Transverse colon (tissue), 4 donors: ENCODE data around the gene SUOX. TPM values are rescaled to one million over a fixed set of nuclear protein-coding genes. Genes with fewer than 3 reads are reported as not detected.
A peak's percentile ranks its signal among the peaks of the same experiment; 100 is the strongest.
"Not testable (repeated sequence)": the region's sequence is repeated elsewhere in the genome, so short reads cannot be mapped to it uniquely, and the experiment has no call there.

Experiments
- DNase-seq: peaks from one replicate; pipeline ENCODE4 v3.0.0-alpha.2; 2019
- H3K27ac ChIP-seq, 4 donors: fragments of 200-600 bp; sonication (generic); 2 replicates each; pipeline ENCODE4 v1.5.1; 2016 to 2018; ENCODE audit warnings: inconsistent platforms in 4 of 4
- H3K27me3 ChIP-seq: fragments of 200-600 bp; sonication (generic); 2 replicates; pipeline ENCODE4 v1.5.1; 2017; ENCODE audit warnings: inconsistent platforms
- H3K36me3 ChIP-seq, 4 donors: fragments of 200-600 bp; sonication (generic); 2 replicates each; pipeline ENCODE4 v1.5.1; 2017 to 2019; ENCODE audit warnings: inconsistent platforms in 4 of 4
- H3K4me1 ChIP-seq, 4 donors: fragments of 200-600 bp; sonication (generic); 2 replicates each; pipeline ENCODE4 v1.5.1; 2017 to 2020; ENCODE audit warnings: inconsistent platforms in 4 of 4
- H3K4me3 ChIP-seq, 4 donors: fragments of 200-600 bp; sonication (generic); 1 replicate in 1 of 4; 2 replicates in 3 of 4; pipeline versions ENCODE4 v1.5.1 to v1.6.1; 2017 to 2019; ENCODE audit warnings: inconsistent platforms in 4 of 4
- H3K9me3 ChIP-seq, 2 donors: fragments of 200-600 bp; sonication (generic); 2 replicates each; pipeline ENCODE4 v1.5.1; 2017 to 2019; ENCODE audit warnings: inconsistent platforms in 2 of 2
- CTCF ChIP-seq, 5 experiments: fragments of 200-600 bp in 3 of 5; fragments of 450-650 bp in 2 of 5; sonication (generic) in 3 of 5; IDR thresholded peaks; 1 replicate in 2 of 5; 2 replicates in 3 of 5; pipeline ENCODE4 v1.5.1; 2016 to 2017; ENCODE audit warnings: antibody characterized with exemption in 5 of 5, inconsistent platforms in 3 of 5, mild to moderate bottlenecking in 2 of 5, moderate library complexity in 1 of 5
- EP300 ChIP-seq: sonication (generic); formaldehyde crosslinking; IDR thresholded peaks from one replicate; pipeline ENCODE4 v1.6.1; 2017; ENCODE audit warnings: antibody characterized with exemption, low read depth
- POLR2A ChIP-seq: fragments of 450-650 bp; IDR thresholded peaks from one replicate; pipeline ENCODE4 v1.6.1; 2016; ENCODE audit warnings: antibody characterized with exemption, mild to moderate bottlenecking, moderate library complexity
- POLR2AphosphoS5 ChIP-seq, 3 donors: sonication (generic); formaldehyde crosslinking; IDR thresholded peaks; one replicate each; pipeline ENCODE4 v1.6.1; 2016; ENCODE audit warnings: antibody characterized with exemption in 3 of 3
- WGBS, 2 donors: methylation state at CpG; one replicate each; pipeline ENCODE4 v1.1.5; 2018; ENCODE audit warnings: low coverage in 1 of 2; 5-methylcytosine and 5-hydroxymethylcytosine counted together
- in situ Hi-C, 4 donors: fragments of 200-750 bp; cut with MboI; loops; one replicate each; pipeline versions ENCODE4 v1.15.0 to v1.15.1; 2017; ENCODE audit warnings: low sequenced_read_pairs in 3 of 4, low pct_ligation_motif_present in 1 of 4, low pct_unique_long_range_greater_than_20kb in 1 of 4
- intact Hi-C: fragments of 100-400 bp; cut with DNase I; formaldehyde crosslinking; loops from one replicate; pipeline ENCODE4 v1.15.1; 2023; ENCODE audit warnings: low total_unique reads
- total RNA-seq, 4 donors: library from RNA; depleted of rRNA; stranded (reverse); fragments of >200 nt; gene quantifications; one replicate each; pipeline ENCODE4 v1.1.0, GENCODE V29; 2016

SUOX gene
- total RNA-seq, 4 donors from 2014 or later: 30.1 to 45.3 (median 33.9) TPM

GRCh38 chr12:56001487-56002100, 4.5 kb downstream of the SUOX start:
- no peaks in the 10 kb centered on the region for H3K9me3 ChIP-seq
- WGBS, 2 donors: 43 to 64% methylated on average over 4 to 7 of the region's 7 CpGs
- in situ Hi-C loops (no loop called here), intact Hi-C loops (no loop called here)
- H3K4me1 ChIP-seq: peaks cover 0 to 31% (median 21%) of the 10 kb centered on the region in 4 donors
- no peaks in the 10 kb centered on the region for H3K27me3 ChIP-seq
- no peak overlapping the region for H3K4me3 ChIP-seq
- DNase-seq: no peak
- H3K36me3 ChIP-seq: no peaks in the 10 kb centered on the region
- TF ChIP-seq CTCF (IDR thresholded peaks at IDR 0.05) (no peak), POLR2A (no peak), EP300 (no peak), POLR2AphosphoS5 (IDR thresholded peaks at IDR 0.05) (no peak)
- H3K27ac ChIP-seq: peak overlapping the region; percentile 51 to 74 (median 67)

- H3K4me1 ChIP-seq: peaks cover 0 to 33% (median 19%) of the 10 kb centered on the region in 4 donors
- H3K9me3 ChIP-seq, in situ Hi-C loops, intact Hi-C loops, DNase-seq, H3K4me3 ChIP-seq, H3K27me3 ChIP-seq, H3K36me3 ChIP-seq, H3K27ac ChIP-seq: not testable (repeated sequence)
- 82% methylated on average over 5 of the region's 5 CpGs; no CpG with 5 or more reads in 1 of the 2 donors for WGBS, 2 donors
Observed at GRCh38 chr12:56003376-56003775, 6.3 kb downstream of the SUOX start.

GRCh38 chr12:56004211-56004610, 7.1 kb downstream of the SUOX start:
- no peak overlapping the region for H3K4me3 ChIP-seq
- no peaks in the 10 kb centered on the region for H3K9me3 ChIP-seq
- no peaks in the 10 kb centered on the region for H3K36me3 ChIP-seq
- intact Hi-C loops (no loop called here), in situ Hi-C loops (no loop called here)
- WGBS, 2 donors: 94% methylated on average over 10 of the region's 10 CpGs; no CpG with 5 or more reads in 1 of the 2 donors
- H3K4me1 ChIP-seq: peaks cover 0 to 33% (median 18%) of the 10 kb centered on the region in 4 donors
- H3K27me3 ChIP-seq: no peaks in the 10 kb centered on the region
- no peak overlapping the region for H3K27ac ChIP-seq
- DNase-seq: no peak
- TF ChIP-seq EP300 (no peak), POLR2A (no peak), POLR2AphosphoS5 (IDR thresholded peaks at IDR 0.05) (no peak), CTCF (IDR thresholded peaks at IDR 0.05) (no peak)

GRCh38 chr12:56007564-56008559, 10.8 kb downstream of the SUOX start:
- in situ Hi-C loops: no loop called here

More at GRCh38 chr12:56007564-56008559, 10.8 kb downstream of the SUOX start:
- H3K36me3 ChIP-seq: no peaks in the 10 kb centered on the region
- peaks cover 0 to 20% (median 9%) of the 10 kb centered on the region in 4 donors for H3K4me1 ChIP-seq
- H3K4me3 ChIP-seq: peak overlapping the region; percentile 79 to 89 (median 84)
- intact Hi-C loops: loop anchor here (5.0 kb wide), 1 partner anchor 34 kb away; the partner anchor contains the start of gene RPS26
- peak overlapping the region; percentile 92 to 96 (median 94) for H3K27ac ChIP-seq
- H3K9me3 ChIP-seq: no peaks in the 10 kb centered on the region
- H3K27me3 ChIP-seq: no peaks in the 10 kb centered on the region
- peak; percentile 70 for DNase-seq
- 4% methylated on average over 9 to 31 of the region's 44 CpGs for WGBS, 2 donors
- peak in 1 of 5 experiments; percentile 2 for TF ChIP-seq CTCF (IDR thresholded peaks at IDR 0.05)
- no peak for TF ChIP-seq POLR2AphosphoS5 (IDR thresholded peaks at IDR 0.05)
